GM19324 (cell line): Measurements from ENCODE around the gene CCDC28A.

Source experiments
- ATAC-seq: cut with Tn5 transposase; IDR thresholded peaks from one replicate; pipeline ENCODE4 v1.9.1; 2021; ENCODE audit warnings: mild to moderate bottlenecking, moderate library complexity; ENCODE audit not compliant: unreplicated experiment, low FRiP score

Gene CCDC28A

GRCh38 chr6:138830248-138830647, 56.7 kb downstream of the CCDC28A start:
- no peak for ATAC-seq

DNA sequence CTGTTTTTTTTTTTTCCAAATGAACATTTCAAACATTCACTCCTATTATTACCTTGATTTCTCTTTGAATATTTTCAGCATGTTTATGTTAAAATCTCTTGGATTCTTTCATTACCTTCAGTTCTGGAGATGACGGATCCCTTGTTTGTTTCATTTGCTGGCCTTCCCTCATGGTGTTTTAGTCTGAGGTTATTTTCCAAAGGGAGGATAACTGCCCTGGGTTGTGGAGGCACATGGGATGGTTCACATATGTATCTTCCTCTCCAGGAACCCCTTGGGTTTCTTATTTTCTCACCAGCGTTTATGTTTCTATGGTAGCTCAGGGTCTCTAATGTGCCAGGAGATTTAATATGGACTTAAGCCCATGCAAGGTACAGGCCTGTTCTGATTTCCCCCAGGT, 58.6 kb downstream of the CCDC28A start:
- ATAC-seq: no peak

- no peak for ATAC-seq
Observed at GRCh38 chr6:138833816-138834539, 60.4 kb downstream of the CCDC28A start.

DNA sequence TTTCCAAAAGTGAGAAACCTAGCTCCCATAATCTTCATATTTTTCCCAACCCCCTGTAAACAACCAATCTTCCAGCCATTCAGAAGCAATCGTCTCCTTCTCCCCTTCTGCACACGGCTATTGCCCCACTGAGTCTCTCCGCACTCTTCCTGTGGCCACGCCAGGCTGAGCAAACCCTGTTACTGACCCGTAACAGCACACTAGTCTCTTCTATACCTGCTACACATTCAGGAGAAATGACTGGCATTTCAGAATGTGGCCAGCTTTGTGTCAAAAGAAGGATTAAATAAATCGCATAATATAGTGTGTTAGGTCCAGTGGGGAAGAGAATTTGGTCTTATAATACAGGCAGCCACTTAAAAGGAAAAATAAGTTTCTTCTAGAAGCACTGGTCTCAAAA, 63.7 kb downstream of the CCDC28A start:
- ATAC-seq: no peak
